ENCODE data around the gene SLC12A5.

DNA sequence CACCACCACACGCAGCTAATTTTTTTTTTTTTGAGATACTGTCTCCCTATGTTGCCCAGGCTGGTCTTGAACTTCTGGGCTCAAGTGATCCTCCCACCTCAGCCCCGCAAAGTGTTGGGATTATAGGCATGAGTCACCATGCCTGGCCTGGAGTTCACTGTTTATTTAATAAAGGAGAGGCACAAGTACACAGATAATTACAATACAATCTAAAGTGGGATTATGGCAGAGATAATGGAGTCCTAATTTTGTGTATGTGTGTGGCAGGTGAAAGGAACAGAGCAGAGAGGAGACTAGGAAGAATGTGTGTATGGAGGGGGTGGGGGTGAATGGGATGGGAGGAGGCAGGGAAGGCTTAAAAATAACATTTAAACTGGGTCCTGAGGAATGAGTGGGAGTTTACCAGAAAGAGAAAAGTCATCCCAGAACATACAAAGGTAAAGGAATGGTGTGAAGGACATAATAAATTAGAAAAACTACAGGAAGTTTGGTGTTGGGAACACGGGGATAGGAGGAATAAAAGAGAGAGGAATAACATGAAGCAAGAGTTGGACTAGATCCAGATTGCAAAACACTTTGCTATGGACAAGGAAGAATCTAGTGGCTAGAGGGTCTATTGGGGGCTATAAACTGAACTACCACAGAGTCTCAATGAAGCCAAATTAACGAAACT, 56.3 kb downstream of the SLC12A5 start:
- TF ChIP-seq EZH2phosphoT487 (IDR thresholded peaks at IDR 0.05; ENCODE audit: insufficient read depth, low read depth) (no peak), EZH2 (IDR thresholded peaks at IDR 0.05; ENCODE audit: insufficient read depth, poor library complexity, severe bottlenecking) (no peak)
